Stimulated activated CD4-positive, alpha-beta T cell treated with anti-CD3 and anti-CD28 coated beads, Interleukin-1b, Interleukin-23, amount 100 ng/mL, for 4 hours (primary cell): Measurements from ENCODE around the gene EXOC8.
"Not testable (repeated sequence)": the region's sequence is repeated elsewhere in the genome, so short reads cannot be mapped to it uniquely, and the experiment has no call there.

ENCODE experiments used
- DNase-seq, 2 donors: peaks; one replicate each; pipeline ENCODE4 v3.0.0-alpha.2; 2020; ENCODE audit warnings: low read depth in 2 of 2

EXOC8 gene

DNA sequence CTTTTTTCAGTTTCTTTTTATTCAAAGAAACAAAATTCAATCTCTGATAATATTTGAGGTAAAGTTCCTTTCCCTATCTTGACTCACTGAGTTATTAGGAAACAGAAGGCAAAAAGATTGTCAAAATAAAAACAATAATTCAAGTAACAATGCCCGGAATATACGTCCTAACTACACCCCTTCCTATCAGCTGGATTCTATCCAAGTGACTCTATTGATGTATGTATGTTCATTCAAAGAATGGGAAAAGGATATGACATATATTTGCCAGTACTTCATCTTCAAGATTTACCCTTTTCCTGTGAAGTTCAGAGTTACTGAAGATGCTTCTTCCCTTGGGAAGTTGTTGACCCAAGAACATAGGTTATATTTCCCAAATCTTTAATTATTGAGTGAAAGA lies 14.2 kb upstream of the EXOC8 start:
- DNase-seq = no peak

- not testable (repeated sequence) for DNase-seq
These were observed 11.2 kb upstream of the EXOC8 start for GRCh38 chr1:231348856-231349255.

DNA sequence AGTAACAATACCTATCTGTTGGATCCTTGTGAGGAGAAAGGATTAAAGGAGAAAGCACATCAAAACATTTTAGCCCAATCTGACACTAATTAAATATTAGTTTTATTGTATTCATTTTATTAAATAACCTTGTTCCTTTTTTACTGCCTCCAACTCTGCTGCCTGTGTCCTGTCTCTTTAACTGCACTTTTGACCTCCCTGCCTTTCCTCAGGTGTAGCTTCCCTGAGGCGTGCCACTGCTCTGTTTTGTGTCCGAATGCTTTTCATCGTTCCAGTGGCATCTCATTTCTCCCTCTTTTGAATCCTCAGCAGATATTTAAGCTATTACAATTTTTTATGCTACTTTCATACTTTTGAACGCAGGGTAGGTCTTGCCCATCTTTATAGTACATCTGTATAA lies 10.8 kb upstream of the EXOC8 start:
- DNase-seq = no peak

GRCh38 chr1:231347961-231348360 lies 10.3 kb upstream of the EXOC8 start:
- DNase-seq = no peak

GRCh38 chr1:231340328-231341013 lies 2.8 kb upstream of the EXOC8 start:
- no peak for DNase-seq

GRCh38 chr1:231338270-231339128 lies 847 bp upstream of the EXOC8 start, which contains the start of gene SPRTN:
TSS of gene SPRTN (plus strand) at chr1:231338293. CDS start at chr1:231338384, 91 bp downstream.
- DNase-seq = no peak

DNA sequence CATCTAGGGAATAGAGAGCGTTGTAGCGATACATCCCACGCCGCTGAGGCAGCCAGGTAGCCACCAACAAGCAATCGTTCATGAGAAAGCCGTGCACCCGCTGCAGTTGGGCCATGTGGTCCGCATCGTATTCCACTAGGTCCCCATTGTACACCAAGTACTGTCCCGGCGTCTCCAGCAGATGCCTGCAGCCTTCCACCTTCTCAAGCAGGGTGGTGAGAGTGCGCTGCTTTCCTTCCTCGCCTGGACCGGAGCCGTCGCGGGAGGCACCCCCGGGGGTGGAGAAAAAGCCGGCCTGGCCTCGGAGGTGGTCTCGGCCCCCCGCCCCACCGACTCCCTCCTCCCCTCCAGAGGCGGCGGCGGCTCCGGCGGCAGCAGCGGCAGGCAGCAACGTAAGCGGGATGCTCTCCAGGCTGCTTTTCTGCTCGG lies 595 bp downstream of the EXOC8 start:
- DNase-seq = peak in 1 of 2 donors; percentile 23

- no peak for DNase-seq
These were observed 1.7 kb downstream of the EXOC8 start for GRCh38 chr1:231335663-231336602.

DNA sequence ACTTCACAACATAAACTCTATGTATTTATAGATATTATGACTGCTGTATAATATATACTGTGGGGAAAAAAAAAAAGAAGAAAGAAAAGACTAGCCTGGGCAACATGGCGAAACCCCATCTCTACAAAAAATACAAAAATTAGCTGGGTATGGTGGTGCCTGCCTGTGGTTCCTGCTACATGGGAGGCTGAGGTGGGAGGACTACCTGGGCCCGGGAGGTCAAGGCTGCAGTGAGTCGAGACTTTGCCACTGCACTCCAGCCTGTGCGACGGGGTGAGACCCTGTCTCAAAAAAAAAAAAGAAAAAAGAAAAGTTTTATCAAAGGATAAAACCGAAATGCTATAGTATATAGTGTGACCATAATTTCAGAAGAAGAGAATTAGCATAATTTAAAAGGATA lies 2.7 kb downstream of the EXOC8 start:
- DNase-seq = no peak

DNA sequence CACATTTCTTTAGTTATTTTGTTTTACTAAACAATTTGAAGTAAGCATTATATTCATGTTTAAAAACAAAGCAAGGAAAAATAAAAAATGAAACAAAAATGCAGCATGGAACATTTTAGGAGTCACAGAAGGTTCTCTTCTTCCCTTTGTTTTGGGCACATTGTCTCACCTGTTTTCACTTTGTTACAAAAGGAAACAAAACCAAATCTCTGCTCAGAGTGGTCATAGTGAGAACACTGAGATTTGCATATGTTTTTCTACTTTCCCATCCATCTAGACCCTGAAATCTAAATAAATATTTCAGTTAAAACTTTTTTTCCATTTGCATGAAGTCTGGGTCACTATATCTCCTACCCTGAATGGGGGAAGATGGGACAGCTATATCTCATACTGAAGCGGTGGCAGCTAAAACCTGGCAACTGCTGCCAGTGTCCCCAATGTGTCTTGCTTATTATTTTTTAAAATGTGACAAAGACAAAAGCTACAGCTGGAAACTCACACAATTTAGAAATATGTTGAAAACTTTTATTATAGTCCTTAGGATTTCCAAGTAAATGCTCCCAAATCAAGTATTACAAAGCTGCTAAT lies 3.5 kb downstream of the EXOC8 start:
- DNase-seq = no peak

DNA sequence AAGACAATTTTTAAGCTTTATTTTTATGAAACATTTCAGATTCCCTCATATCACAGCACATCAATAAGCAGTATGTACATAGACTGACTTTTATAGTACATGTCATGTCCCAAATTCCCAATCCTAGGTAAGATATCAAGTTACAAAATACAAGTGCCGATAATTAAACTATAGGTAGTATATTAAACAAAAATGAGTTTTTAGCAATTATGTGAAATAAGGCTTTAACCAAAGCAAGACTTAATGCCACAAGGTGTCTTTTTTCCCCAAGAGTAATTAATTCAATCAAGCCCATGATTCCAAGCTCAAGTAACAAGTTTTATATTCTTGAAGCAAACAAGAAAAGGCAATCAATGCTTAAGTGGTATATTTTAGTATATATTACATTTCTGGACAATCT lies 4.9 kb downstream of the EXOC8 start:
- DNase-seq = no peak

DNA sequence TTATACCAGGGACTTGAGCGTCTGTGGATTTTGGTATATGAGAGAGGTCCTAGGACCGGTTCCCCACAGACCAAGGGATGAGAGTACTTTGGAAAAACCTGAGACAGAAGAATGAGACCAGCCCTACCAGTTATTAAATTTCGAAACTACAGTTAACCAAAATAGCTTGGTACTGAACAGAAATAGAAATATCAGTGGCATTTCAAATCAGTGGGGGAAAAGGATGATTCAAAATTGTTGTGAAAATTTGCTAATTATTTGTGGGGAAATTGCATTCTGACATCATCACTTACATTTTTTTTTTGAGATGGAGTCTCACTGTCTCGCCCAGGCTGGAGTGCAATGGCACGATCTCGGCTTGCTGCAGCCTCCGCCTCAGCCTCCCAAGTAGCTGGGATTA lies 8.2 kb downstream of the EXOC8 start:
- no peak for DNase-seq

DNA sequence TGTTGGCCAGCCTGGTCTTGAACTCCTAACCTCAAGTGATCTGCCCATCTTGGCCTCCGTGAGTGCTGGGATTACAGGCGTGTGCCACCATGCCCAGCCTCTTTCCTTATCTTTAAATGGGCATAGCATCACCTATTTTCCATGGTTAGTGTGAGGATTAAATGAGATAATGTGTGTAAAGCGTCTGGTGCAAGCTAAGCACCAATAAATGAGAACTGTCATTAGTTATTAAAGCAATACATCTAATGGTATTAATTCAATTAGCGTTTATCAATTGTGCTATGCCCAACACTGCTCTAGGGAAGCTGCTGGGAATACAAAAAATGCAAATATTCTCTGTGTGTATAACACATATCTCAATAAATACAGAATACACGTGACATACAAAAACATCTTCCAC lies 10.0 kb downstream of the EXOC8 start:
- no peak for DNase-seq

GRCh38 chr1:231326248-231326647 lies 11.4 kb downstream of the EXOC8 start:
- no peak for DNase-seq

DNA sequence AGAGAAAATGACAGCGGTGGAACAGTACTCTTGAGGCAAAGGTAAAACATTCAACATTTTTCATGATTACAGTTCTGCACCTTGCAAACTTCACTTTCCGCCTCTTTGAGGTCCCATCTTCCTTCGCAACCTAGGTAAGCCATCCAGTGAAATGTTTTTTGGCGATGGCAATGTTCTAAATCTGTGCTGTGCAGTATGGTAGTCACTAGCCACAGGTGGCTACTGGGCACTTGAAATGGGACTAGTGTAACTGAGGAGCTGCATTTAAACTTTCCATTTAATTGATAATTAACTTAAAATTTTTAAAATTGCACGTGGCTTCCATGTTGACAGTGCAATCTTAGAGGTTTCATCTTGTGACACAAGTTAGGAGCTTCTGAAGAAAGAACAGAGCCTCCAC lies 13.0 kb downstream of the EXOC8 start:
- no peak for DNase-seq

DNA sequence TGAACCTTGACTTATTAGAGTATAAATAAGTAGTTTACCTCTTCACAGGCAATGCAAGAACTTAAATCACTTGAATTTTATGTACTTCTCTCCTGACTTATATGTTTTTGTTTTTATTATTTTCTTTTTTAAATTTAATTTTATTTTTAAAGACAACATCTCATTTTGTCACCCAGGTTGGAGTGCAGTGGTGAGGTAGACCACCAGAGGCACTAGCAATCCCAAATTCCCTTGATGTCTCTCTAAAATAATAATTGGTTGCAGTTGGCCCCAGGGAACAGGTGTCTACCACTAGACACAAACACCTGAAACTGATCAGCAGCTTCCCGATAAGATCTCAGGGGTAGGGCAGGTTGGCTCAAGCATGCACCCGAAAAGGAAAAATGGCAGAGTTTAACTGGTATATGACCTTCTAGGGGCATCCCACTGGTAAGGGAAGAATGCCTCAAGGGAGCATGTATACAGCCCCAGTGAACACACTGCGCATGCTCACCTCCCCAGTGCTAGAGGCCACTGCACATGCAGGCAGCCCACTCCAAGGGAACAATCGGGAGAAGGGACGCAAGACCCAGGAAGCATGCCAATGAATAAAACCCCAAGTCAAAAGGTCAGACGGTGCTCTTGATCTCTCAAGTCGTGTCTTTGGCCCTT lies 14.6 kb downstream of the EXOC8 start:
- DNase-seq = no peak

- no peak for DNase-seq
These were observed 18.6 kb downstream of the EXOC8 start for GRCh38 chr1:231319080-231319479.

GRCh38 chr1:231318568-231318967 lies 19.1 kb downstream of the EXOC8 start:
- DNase-seq = no peak

- DNase-seq = no peak
These were observed 19.7 kb downstream of the EXOC8 start for GRCh38 chr1:231318015-231318355.

- no peak for DNase-seq
These were observed 20.2 kb downstream of the EXOC8 start for GRCh38 chr1:231317306-231318014.

DNA sequence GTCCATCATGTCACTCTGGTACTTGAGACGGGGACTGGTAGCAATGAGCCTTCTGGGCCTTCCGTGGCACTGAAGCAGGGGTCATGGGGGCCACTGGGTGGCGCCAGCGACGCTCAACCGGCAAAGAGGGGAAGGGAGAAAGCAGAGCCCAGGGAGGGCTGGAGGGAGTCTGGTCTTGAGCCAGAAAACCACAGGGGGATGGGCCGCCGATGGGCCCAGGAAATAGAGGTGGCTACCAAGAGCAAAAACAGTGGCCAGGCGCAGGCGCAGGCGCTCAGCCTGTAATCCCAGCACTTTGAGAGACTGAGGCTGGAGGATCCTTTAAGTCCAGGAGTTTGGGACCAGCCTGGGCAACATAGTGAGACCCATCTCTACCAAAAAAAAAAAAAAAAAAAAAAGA lies 21.8 kb downstream of the EXOC8 start:
- peak; percentile 12 to 24 for DNase-seq
